ENCODE measurements around the gene PABPC1L. TPM values are rescaled to one million over a fixed set of nuclear protein-coding genes. Genes with fewer than 3 reads are reported as not detected.

Gene PABPC1L
- total and polyA plus RNA-seq, 2 of the 13 experiments (the other 11 are each of a cell fraction or from before 2014, with no cell fraction given), result 30.8 to 252 TPM

GRCh38 chr20:44918761-44919160 lies 8.9 kb downstream of the PABPC1L start (continued):
- TF ChIP-seq REST (IDR thresholded peaks at IDR 0.05; ENCODE audit: borderline replicate concordance in 1 of 2, low read depth in 1 of 2, low read length in 2 of 2), result no peak
- TF ChIP-seq XBP1 (CRISPR knock-in tag; IDR thresholded peaks at IDR 0.05), result no peak
- no peak for TF ChIP-seq ARHGAP35 (CRISPR knock-in tag; IDR thresholded peaks at IDR 0.05; ENCODE audit: borderline replicate concordance)
- TF ChIP-seq ZNF670 (CRISPR knock-in tag; IDR thresholded peaks at IDR 0.05; ENCODE audit: borderline replicate concordance), result no peak

- Histone ChIP-seq H3K4me3 (replicated peaks in 1 of 3; ENCODE audit: insufficient read depth in 1 of 3, low read depth in 2 of 3, low read length in 3 of 3) (no peak overlapping the region), H2AFZ (ENCODE audit: low read length) (no peak overlapping the region), H3K9me3 (ENCODE audit: low read length) (no peaks in the 10 kb centered on the region), H3K36me3 (replicated peaks in 1 of 2; ENCODE audit: control insufficient read depth in 1 of 2, insufficient read depth in 2 of 2, low read length in 2 of 2) (peaks cover 34 to 76% of the 10 kb centered on the region in 2 experiments), H3K27me3 (ENCODE audit: control insufficient read depth in 1 of 2, insufficient read depth in 2 of 2, low read length in 2 of 2) (no peaks in the 10 kb centered on the region), H3K9ac (ENCODE audit: insufficient read depth, low read depth, low read length) (no peak overlapping the region), H3K27ac (ENCODE audit: extremely low read length, insufficient read depth, low read length) (no peak overlapping the region), H3K4me1 (ENCODE audit: insufficient read depth, low read length) (no peaks in the 10 kb centered on the region), H3K4me2 (ENCODE audit: low read depth, low read length) (no peak overlapping the region), H3K79me2 (ENCODE audit: insufficient read depth, low read length) (no peaks in the 10 kb centered on the region), H4K20me1 (ENCODE audit: insufficient read depth, low read length) (no peaks in the 10 kb centered on the region)
- no peak for ATAC-seq
- CTCF ChIA-PET (ENCODE audit: low intra/inter-chr PET ratio, low total read pairs), result no interaction called here
- POLR2A ChIA-PET, result interaction anchor here (1.4 kb wide), 1 partner anchor 25 kb away, joined by 3 read pairs; no protein-coding TSS in a partner anchor
- BruUV-seq (replicated peaks), result no TSS peak
- no peak for DNase-seq (ENCODE audit: low spot score)
- no peak for FAIRE-seq
- WGBS (ENCODE audit: low lambda C conversion rate), result 97% methylated on average over 14 of the region's 14 CpGs
- in situ Hi-C loops (cut with HindIII; ENCODE audit: extremely low pct_ligation_motif_present, low pct_unique_long_range_greater_than_20kb), result no loop called here
- intact Hi-C loops (cut with micrococcal nuclease; ENCODE audit: unreplicated experiment), result no loop called here
- no peak for TF ChIP-seq AHR (CRISPR knock-in tag; IDR thresholded peaks at IDR 0.05)
- no peak for TF ChIP-seq ZBTB34 (CRISPR knock-in tag; IDR thresholded peaks at IDR 0.05)
- no peak for TF ChIP-seq ZNF44 (CRISPR knock-in tag; IDR thresholded peaks at IDR 0.05)
- no peak for TF ChIP-seq SAP130 (CRISPR knock-in tag; IDR thresholded peaks at IDR 0.05; ENCODE audit: low read depth)
- 0 out of 2 replicates have a peak, but pooled peaks have one; percentile 26 for TF ChIP-seq ZNF768 (CRISPR knock-in tag; IDR thresholded peaks at IDR 0.05)
- TF ChIP-seq HOXA5 (CRISPR knock-in tag; IDR thresholded peaks at IDR 0.05), result no peak
- no peak for TF ChIP-seq ZBED4 (CRISPR knock-in tag; IDR thresholded peaks at IDR 0.05; ENCODE audit: borderline replicate concordance)
- TF ChIP-seq AGO2 (optimal IDR thresholded peaks at IDR 0.05; ENCODE audit: low read depth, low read length), result no peak
- peak; percentile 67; the same call in 1 of the 2 replicates for TF ChIP-seq ZNF280B (CRISPR knock-in tag; IDR thresholded peaks at IDR 0.05; ENCODE audit: borderline replicate concordance)
Measured at GRCh38 chr20:44921447-44921846, 11.6 kb downstream of the PABPC1L start.

Measured in HepG2 (cell line).